GM19025 (cell line): ENCODE measurements around the gene QKI.

ENCODE experiments used
- ATAC-seq: cut with Tn5 transposase; IDR thresholded peaks from one replicate; pipeline ENCODE4 v1.9.1; 2021; ENCODE audit warnings: mild to moderate bottlenecking, low read depth, moderate library complexity; ENCODE audit not compliant: unreplicated experiment

QKI gene

GRCh38 chr6:163600781-163601180 is 186.3 kb downstream of the QKI start:
- no peak for ATAC-seq

GRCh38 chr6:163602851-163603250 is 188.3 kb downstream of the QKI start:
- ATAC-seq, result no peak

DNA sequence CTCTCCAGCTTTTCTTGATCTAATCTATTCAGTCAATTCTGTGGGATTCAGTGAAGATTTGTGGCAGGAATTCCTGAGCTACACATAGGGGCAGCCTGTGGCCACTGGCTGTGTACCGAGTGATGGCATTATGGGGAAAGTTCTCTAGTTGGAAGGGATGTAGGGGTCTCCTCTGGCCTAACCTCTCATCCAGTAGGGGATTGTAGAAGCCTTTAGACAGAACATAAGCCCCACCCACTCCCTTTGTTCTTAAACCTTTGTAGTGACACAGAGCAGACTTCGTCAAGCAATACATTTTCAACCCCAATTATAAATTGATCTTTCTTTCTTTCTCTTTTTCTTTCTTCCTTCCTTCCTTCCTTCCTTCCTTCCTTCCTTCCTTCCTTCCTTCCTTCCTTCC is 188.9 kb downstream of the QKI start:
- ATAC-seq, result no peak

GRCh38 chr6:163605385-163606097 is 191.0 kb downstream of the QKI start:
- no peak for ATAC-seq

DNA sequence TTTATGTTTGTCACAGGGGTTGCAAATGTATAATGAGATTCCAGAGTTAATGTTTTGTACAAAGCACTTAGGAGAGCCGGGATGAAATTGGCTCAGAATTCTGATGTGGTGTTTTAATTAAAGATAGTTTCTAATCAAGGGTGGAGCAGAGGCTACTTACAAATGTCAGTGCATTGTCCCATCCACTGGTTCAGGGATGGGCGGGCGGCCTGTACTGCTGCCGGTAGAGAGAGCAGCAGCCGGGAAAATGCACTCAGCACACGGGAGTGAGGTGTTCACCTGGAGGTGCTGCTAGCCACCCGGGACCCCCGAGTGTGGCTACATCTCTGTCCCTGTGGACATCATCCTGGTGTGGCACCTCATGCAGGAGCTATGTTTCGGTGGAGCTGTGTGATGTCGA is 193.3 kb downstream of the QKI start:
- no peak for ATAC-seq

GRCh38 chr6:163608204-163608644 is 193.7 kb downstream of the QKI start:
- no peak for ATAC-seq

DNA sequence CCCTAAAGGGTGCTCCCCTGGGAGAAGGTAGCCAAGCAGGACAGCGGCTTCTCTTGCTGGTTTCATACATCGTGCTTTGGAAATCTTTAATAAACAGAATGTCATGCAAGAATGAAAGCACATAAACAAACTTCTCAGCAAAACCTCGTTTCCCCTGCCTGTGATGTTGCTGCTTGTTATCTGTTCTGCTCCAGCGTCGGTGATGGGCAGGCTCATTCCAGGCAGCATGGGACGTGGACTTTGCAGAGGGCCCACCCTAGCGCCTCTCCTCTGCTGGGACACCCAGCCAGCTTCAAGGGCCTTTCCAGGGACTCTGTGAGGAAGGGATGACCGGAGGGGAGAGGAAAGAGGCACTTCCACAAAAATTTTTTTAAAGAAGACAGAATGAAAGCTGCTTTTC is 197.7 kb downstream of the QKI start:
- no peak for ATAC-seq

DNA sequence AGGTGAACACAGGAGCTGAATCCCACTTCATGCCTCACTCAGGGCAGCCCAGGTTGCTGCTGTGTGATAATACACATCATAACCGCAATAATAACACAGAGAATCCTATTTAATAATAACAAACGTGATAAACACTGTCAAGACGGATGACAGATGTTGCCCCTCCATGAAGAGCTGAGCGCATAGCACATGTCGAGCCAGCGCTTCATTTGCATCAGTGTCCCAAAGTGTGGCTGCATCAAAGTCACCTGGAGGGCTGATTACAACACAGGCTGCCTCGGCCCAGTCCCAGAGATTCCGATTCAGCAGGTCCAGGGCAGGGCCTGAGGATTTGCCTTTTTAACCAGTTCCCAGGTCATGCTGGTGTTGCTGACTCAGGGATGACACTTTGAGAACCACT is 198.5 kb downstream of the QKI start:
- no peak for ATAC-seq

DNA sequence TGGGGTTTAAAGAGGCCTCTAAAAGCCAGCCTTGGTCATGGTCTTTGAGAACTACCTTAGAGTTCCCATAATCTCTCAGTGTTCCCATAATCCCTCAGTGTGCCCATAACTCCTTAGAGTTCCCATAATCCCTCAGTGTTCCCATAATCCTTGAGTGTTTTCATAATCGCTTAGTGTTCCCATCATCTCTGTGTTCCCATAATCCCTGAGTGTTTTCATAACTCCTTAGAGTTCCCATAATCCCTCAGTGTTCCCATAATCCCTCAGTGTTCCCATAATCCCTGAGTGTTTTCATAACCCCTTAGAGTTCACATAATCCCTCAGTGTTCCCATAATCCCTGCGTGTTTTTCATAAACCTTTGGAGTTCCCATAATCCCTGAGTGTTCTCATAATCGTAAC is 199.2 kb downstream of the QKI start:
- ATAC-seq, result no peak

GRCh38 chr6:163616452-163616851 is 201.9 kb downstream of the QKI start:
- no peak for ATAC-seq

GRCh38 chr6:163617549-163617948 is 203.0 kb downstream of the QKI start:
- ATAC-seq, result no peak

DNA sequence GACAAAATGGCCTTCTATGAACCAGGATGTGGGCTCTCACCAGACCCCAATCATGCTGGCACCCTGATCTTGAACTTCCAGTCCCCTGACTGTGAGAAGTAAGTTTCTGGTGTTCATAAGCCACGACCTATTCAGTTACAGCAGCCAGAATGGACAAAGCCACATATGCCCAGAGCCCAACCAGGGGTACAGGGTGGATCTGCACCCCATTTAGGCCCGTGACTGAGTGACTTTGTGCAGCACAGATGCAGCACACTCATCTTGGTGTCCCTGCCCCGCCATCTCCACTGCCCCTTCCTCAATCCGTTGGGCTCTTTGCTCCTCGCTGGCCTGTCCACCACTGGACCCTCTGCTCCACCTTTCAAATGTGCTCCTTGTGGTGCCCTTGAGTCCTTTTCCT is 205.6 kb downstream of the QKI start:
- ATAC-seq, result no peak

DNA sequence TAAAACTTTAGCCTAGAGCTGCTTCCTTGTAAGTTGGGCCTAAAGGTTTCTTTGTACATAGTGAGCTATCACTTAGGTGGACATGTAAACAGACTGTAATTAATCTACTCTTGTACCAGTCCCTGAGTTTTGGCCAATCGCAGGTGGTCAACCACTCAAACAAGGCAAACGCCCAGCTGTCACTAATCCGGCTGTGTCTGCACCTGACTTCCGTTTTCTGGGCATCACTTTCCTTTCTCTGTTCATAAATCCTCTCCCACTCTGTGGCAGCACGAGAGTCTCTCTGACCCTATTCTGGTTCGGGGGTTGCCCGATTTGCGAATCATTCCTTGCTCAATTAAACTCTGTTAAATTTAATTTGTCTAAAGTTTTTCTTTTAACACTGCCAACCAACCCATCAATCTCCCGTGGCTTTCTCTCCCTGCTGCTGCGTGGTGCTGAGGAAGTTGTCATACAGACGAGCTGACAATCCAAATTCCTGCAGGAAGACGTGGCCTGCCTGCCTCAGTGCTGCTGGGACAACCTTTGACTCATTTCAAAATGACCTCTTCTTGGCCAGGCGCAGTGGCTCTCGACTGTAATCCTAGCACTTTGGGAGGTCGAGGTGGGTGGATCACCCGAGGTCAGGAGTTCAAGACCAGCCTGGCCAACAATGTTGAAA is 206.3 kb downstream of the QKI start:
- no peak for ATAC-seq

DNA sequence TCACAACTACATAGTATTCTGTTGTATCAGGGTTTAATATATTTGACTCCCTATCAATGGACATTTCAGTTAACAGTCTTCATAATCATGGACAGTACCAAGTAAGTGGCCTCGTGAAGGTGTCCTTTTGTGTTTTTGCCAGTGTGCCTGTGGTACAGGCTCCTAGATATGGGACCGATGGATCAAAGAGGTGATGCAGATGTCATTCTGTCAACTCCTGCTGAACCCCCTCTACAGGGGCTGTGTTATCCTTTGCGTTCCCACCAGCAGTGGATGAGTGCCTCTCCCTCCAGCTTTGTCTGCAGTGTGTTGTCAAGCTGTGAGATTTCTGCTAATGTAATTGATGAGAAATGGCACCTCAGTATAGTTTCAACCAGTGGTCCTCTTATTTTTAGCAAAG is 210.7 kb downstream of the QKI start:
- ATAC-seq, result no peak

DNA sequence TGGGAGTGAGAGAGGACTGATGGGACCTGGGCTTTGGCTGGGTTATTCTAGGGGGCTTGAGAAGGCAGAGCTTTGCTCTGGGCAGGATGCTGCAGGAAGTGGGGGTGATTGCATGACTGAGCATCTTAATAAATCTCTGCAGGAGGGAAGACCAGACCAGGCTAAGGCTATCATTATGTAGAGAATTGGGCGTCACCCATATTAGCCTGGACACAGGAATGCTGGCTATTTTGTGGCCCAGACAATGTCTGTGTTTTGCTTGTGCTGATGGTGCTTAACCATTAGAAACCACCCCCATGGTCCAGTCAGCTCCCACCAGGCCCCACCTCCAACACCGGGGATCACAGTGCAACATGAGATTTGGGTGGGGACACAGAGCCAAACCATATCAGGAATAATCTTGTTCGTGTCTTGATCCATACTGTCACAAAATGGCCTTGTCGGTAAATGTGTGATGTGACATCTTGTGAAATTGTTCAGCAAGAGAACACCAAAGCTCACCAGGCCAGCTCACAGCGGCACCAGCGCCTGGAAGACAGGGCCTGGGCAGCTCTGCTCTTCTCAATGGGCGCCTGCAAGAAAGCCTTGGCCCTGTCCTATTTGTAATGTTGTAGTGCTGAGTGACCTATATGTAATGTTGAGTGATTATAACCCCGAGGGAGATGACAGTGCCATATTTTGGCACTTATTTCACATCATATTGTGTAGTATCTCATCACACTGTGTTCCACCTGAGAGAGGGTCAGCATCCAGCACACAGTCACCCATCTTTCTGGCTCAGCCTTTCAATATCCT is 211.8 kb downstream of the QKI start:
- ATAC-seq, result no peak

- ATAC-seq, result no peak
Observed at GRCh38 chr6:163627274-163628062, 212.9 kb downstream of the QKI start.
